Thyroid gland (tissue), 4 donors: ENCODE measurements around the gene SNX13.

Experiments
- CTCF ChIP-seq, 6 experiments: fragments of 200-600 bp in 3 of 6; fragments of 450-650 bp in 3 of 6; sonication (generic) in 3 of 6; IDR thresholded peaks; one replicate each; pipeline ENCODE4 v1.5.1; 2016 to 2019; ENCODE audit warnings: antibody characterized with exemption in 6 of 6, mild to moderate bottlenecking in 2 of 6, inconsistent platforms in 1 of 6, moderate library complexity in 1 of 6
- POLR2A ChIP-seq, 2 donors: fragments of 450-650 bp; IDR thresholded peaks; one replicate each; pipeline ENCODE4 v1.6.1; 2017; ENCODE audit warnings: antibody characterized with exemption in 2 of 2, mild to moderate bottlenecking in 2 of 2, moderate library complexity in 1 of 2

- TF ChIP-seq POLR2A (IDR thresholded peaks at IDR 0.05): no peak
- TF ChIP-seq CTCF (IDR thresholded peaks at IDR 0.05): no peak
These were observed 96.3 kb downstream of the SNX13 start for GRCh38 chr7:17844022-17844421.
